ENCODE results near the gene SLC25A3. TPM values are rescaled to one million over a fixed set of nuclear protein-coding genes. Genes with fewer than 3 reads are reported as not detected.
A peak's percentile ranks its signal among the peaks of the same experiment; 100 is the strongest.

SLC25A3 gene
- total and polyA plus RNA-seq, 2 of the 13 experiments (the other 11 are each of a cell fraction or from before 2014, with no cell fraction given) = 292 to 829 TPM

DNA sequence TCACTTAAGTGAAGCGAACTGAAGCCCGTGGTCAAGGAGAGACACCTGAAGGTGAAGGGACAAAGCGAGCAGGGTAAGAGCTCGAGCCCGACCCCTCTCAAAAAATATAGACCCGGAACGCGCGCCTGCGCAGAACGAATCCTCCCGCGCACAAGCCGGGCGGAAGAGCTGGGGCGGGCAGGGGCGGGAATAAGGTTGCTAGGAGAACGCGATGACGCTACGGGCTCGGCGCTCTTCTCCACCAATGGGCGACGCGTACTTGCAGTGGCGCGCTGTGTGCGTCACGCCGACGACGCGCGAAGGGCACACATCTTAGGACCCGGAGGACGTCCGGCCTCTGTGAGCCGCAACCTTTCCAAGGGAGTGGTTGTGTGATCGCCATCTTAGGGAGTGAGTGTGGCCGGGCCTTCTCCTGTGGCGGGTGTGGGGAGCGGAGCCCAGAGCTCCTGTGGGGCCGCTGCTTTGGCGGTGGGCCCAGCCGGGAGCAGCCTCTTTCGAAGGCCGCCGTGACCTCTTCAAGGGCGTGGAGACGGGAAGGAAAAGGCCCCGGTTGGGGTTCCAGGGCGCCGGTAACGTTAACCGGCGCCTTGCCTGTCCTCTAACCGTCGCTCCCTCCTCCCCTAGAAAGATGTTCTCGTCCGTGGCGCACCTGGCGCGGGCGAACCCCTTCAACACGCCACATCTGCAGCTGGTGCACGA, at the start of gene SLC25A3 (continued):
- no peak for TF ChIP-seq ZNF550 (CRISPR knock-in tag; IDR thresholded peaks at IDR 0.05; ENCODE audit: borderline replicate concordance)
- TF ChIP-seq FOXO1 (CRISPR knock-in tag; IDR thresholded peaks at IDR 0.05) = peak; percentile 65; the same call in 1 of the 2 replicates
- TF ChIP-seq MAZ (IDR thresholded peaks at IDR 0.05; ENCODE audit: borderline replicate concordance, low read depth, low read length) = no peak
- peak; percentile 73; the same call in 1 of the 2 replicates for TF ChIP-seq MAZ (CRISPR knock-in tag; IDR thresholded peaks at IDR 0.05; ENCODE audit: low read depth)
- TF ChIP-seq ZNF577 (CRISPR knock-in tag; IDR thresholded peaks at IDR 0.05; ENCODE audit: borderline replicate concordance, low read depth) = no peak
- no peak for TF ChIP-seq ZNF720 (CRISPR knock-in tag; IDR thresholded peaks at IDR 0.05)
- TF ChIP-seq, protein P1, sequence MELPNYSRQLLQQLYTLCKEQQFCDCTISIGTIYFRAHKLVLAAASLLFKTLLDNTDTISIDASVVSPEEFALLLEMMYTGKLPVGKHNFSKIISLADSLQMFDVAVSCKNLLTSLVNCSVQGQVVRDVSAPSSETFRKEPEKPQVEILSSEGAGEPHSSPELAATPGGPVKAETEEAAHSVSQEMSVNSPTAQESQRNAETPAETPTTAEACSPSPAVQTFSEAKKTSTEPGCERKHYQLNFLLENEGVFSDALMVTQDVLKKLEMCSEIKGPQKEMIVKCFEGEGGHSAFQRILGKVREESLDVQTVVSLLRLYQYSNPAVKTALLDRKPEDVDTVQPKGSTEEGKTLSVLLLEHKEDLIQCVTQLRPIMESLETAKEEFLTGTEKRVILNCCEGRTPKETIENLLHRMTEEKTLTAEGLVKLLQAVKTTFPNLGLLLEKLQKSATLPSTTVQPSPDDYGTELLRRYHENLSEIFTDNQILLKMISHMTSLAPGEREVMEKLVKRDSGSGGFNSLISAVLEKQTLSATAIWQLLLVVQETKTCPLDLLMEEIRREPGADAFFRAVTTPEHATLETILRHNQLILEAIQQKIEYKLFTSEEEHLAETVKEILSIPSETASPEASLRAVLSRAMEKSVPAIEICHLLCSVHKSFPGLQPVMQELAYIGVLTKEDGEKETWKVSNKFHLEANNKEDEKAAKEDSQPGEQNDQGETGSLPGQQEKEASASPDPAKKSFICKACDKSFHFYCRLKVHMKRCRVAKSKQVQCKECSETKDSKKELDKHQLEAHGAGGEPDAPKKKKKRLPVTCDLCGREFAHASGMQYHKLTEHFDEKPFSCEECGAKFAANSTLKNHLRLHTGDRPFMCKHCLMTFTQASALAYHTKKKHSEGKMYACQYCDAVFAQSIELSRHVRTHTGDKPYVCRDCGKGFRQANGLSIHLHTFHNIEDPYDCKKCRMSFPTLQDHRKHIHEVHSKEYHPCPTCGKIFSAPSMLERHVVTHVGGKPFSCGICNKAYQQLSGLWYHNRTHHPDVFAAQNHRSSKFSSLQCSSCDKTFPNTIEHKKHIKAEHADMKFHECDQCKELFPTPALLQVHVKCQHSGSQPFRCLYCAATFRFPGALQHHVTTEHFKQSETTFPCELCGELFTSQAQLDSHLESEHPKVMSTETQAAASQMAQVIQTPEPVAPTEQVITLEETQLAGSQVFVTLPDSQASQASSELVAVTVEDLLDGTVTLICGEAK (IDR thresholded peaks at IDR 0.05) = no peak
- TF ChIP-seq, protein P1 (CRISPR knock-in tag; IDR thresholded peaks at IDR 0.05) = peak; percentile 74
- no peak; the same call in 1 of the 2 replicates for TF ChIP-seq ZNF556 (CRISPR knock-in tag; IDR thresholded peaks at IDR 0.05; ENCODE audit: borderline replicate concordance)
- TF ChIP-seq SPEN (CRISPR knock-in tag; IDR thresholded peaks at IDR 0.05; ENCODE audit: low read depth) = peak; percentile 90
- no peak for TF ChIP-seq SP140L (CRISPR knock-in tag; IDR thresholded peaks at IDR 0.05; ENCODE audit: borderline replicate concordance)
- no peak for TF ChIP-seq NFRKB (IDR thresholded peaks at IDR 0.05)
- TF ChIP-seq, protein P2, sequence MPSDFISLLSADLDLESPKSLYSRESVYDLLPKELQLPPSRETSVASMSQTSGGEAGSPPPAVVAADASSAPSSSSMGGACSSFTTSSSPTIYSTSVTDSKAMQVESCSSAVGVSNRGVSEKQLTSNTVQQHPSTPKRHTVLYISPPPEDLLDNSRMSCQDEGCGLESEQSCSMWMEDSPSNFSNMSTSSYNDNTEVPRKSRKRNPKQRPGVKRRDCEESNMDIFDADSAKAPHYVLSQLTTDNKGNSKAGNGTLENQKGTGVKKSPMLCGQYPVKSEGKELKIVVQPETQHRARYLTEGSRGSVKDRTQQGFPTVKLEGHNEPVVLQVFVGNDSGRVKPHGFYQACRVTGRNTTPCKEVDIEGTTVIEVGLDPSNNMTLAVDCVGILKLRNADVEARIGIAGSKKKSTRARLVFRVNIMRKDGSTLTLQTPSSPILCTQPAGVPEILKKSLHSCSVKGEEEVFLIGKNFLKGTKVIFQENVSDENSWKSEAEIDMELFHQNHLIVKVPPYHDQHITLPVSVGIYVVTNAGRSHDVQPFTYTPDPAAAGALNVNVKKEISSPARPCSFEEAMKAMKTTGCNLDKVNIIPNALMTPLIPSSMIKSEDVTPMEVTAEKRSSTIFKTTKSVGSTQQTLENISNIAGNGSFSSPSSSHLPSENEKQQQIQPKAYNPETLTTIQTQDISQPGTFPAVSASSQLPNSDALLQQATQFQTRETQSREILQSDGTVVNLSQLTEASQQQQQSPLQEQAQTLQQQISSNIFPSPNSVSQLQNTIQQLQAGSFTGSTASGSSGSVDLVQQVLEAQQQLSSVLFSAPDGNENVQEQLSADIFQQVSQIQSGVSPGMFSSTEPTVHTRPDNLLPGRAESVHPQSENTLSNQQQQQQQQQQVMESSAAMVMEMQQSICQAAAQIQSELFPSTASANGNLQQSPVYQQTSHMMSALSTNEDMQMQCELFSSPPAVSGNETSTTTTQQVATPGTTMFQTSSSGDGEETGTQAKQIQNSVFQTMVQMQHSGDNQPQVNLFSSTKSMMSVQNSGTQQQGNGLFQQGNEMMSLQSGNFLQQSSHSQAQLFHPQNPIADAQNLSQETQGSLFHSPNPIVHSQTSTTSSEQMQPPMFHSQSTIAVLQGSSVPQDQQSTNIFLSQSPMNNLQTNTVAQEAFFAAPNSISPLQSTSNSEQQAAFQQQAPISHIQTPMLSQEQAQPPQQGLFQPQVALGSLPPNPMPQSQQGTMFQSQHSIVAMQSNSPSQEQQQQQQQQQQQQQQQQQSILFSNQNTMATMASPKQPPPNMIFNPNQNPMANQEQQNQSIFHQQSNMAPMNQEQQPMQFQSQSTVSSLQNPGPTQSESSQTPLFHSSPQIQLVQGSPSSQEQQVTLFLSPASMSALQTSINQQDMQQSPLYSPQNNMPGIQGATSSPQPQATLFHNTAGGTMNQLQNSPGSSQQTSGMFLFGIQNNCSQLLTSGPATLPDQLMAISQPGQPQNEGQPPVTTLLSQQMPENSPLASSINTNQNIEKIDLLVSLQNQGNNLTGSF (CRISPR knock-in tag; IDR thresholded peaks at IDR 0.05) = no peak
- TF ChIP-seq ZNF619 (CRISPR knock-in tag; IDR thresholded peaks at IDR 0.05) = no peak
- TF ChIP-seq TEAD3 (CRISPR knock-in tag; optimal IDR thresholded peaks at IDR 0.05; ENCODE audit: borderline replicate concordance) = peak; percentile 64
- peak; percentile 48; the same call in 1 of the 2 replicates for TF ChIP-seq MIER3 (CRISPR knock-in tag; IDR thresholded peaks at IDR 0.05; ENCODE audit: borderline replicate concordance)

All from HepG2 (cell line).